ENCODE measurements around the gene WNT1. TPM values are rescaled to one million over a fixed set of nuclear protein-coding genes. Genes with fewer than 3 reads are reported as not detected.

WNT1 gene
- total and polyA plus RNA-seq, 9 of the 15 experiments (the other 6 are each of a cell fraction or from before 2014, with no cell fraction given), result not detected

DNA sequence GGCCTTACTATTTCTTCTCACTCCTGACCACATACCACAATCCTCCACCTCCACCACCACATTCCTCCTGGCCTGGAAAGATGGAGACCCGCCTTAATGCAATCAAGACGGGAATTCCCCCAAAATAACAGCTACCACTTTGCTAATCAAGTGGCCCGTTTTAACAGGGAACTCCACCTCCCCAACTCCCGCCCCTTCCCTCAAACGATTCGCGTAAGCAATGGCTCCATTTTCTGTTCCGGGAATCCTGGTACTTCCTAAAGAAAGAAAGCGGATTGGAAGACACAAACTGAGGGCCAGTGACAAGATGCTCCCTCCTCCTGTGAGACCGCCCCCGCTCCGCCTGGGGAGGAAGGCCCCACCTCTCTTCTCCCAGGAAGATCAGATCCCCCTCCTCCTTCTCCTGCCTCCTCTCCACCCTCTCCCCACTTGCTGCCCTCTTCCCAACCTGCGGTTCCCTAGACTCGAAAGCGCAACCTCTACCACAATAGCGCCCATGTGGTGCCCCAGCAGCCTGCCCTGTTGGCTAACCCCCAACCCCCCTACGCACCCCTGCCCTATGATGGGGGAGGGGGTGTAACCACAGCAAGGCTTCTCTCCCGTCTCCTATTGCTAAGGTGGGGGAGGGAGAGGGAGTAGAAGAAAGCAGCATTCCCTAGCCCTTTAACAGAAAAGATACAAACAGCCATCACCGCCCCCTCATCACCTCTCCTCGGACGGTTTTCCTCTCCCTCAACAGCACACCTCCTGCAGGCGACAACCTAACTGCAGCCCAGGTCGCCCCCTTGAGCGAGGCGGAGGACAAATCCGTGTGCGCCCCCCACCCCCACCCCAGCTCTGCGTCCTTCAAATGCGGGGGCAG, 21.6 kb upstream of the WNT1 start (continued):
- TF ChIP-seq CBX8 (IDR thresholded peaks at IDR 0.05; ENCODE audit: borderline replicate concordance, extremely low read depth, low read depth, low read length, poor library complexity, severe bottlenecking), result no peak
- TF ChIP-seq, protein P1, sequence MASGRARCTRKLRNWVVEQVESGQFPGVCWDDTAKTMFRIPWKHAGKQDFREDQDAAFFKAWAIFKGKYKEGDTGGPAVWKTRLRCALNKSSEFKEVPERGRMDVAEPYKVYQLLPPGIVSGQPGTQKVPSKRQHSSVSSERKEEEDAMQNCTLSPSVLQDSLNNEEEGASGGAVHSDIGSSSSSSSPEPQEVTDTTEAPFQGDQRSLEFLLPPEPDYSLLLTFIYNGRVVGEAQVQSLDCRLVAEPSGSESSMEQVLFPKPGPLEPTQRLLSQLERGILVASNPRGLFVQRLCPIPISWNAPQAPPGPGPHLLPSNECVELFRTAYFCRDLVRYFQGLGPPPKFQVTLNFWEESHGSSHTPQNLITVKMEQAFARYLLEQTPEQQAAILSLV (tag; IDR thresholded peaks at IDR 0.05), result no peak
- TF ChIP-seq RFX7 (CRISPR knock-in tag; IDR thresholded peaks at IDR 0.05), result no peak
- no peak for TF ChIP-seq MAFG (tag; conservative IDR thresholded peaks at IDR 0.05)
- TF ChIP-seq ZEB2 (IDR thresholded peaks at IDR 0.05), result no peak
- no peak for TF ChIP-seq ZNF589 (CRISPR knock-in tag; IDR thresholded peaks at IDR 0.05; ENCODE audit: low read depth)
- no peak for TF ChIP-seq THRAP3 (IDR thresholded peaks at IDR 0.05; ENCODE audit: borderline replicate concordance)
- TF ChIP-seq, protein P2, sequence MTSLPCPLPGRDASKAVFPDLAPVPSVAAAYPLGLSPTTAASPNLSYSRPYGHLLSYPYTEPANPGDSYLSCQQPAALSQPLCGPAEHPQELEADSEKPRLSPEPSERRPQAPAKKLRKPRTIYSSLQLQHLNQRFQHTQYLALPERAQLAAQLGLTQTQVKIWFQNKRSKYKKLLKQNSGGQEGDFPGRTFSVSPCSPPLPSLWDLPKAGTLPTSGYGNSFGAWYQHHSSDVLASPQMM (CRISPR knock-in tag; IDR thresholded peaks at IDR 0.05), result no peak
- TF ChIP-seq ELF4 (CRISPR knock-in tag; IDR thresholded peaks at IDR 0.05), result peak; percentile 55; the same call in 1 of the 2 replicates
- TF ChIP-seq ZNF134 (CRISPR knock-in tag; conservative IDR thresholded peaks at IDR 0.05), result no peak
- TF ChIP-seq, protein P3, sequence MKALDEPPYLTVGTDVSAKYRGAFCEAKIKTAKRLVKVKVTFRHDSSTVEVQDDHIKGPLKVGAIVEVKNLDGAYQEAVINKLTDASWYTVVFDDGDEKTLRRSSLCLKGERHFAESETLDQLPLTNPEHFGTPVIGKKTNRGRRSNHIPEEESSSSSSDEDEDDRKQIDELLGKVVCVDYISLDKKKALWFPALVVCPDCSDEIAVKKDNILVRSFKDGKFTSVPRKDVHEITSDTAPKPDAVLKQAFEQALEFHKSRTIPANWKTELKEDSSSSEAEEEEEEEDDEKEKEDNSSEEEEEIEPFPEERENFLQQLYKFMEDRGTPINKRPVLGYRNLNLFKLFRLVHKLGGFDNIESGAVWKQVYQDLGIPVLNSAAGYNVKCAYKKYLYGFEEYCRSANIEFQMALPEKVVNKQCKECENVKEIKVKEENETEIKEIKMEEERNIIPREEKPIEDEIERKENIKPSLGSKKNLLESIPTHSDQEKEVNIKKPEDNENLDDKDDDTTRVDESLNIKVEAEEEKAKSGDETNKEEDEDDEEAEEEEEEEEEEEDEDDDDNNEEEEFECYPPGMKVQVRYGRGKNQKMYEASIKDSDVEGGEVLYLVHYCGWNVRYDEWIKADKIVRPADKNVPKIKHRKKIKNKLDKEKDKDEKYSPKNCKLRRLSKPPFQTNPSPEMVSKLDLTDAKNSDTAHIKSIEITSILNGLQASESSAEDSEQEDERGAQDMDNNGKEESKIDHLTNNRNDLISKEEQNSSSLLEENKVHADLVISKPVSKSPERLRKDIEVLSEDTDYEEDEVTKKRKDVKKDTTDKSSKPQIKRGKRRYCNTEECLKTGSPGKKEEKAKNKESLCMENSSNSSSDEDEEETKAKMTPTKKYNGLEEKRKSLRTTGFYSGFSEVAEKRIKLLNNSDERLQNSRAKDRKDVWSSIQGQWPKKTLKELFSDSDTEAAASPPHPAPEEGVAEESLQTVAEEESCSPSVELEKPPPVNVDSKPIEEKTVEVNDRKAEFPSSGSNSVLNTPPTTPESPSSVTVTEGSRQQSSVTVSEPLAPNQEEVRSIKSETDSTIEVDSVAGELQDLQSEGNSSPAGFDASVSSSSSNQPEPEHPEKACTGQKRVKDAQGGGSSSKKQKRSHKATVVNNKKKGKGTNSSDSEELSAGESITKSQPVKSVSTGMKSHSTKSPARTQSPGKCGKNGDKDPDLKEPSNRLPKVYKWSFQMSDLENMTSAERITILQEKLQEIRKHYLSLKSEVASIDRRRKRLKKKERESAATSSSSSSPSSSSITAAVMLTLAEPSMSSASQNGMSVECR (CRISPR knock-in tag; IDR thresholded peaks at IDR 0.05), result no peak
- no peak for TF ChIP-seq TARDBP (IDR thresholded peaks at IDR 0.05)
- no peak for TF ChIP-seq ETV5 (CRISPR knock-in tag; IDR thresholded peaks at IDR 0.05; ENCODE audit: low read depth)
- no peak for TF ChIP-seq DDX20 (tag; IDR thresholded peaks at IDR 0.05; ENCODE audit: low read depth)
- TF ChIP-seq, protein P4, sequence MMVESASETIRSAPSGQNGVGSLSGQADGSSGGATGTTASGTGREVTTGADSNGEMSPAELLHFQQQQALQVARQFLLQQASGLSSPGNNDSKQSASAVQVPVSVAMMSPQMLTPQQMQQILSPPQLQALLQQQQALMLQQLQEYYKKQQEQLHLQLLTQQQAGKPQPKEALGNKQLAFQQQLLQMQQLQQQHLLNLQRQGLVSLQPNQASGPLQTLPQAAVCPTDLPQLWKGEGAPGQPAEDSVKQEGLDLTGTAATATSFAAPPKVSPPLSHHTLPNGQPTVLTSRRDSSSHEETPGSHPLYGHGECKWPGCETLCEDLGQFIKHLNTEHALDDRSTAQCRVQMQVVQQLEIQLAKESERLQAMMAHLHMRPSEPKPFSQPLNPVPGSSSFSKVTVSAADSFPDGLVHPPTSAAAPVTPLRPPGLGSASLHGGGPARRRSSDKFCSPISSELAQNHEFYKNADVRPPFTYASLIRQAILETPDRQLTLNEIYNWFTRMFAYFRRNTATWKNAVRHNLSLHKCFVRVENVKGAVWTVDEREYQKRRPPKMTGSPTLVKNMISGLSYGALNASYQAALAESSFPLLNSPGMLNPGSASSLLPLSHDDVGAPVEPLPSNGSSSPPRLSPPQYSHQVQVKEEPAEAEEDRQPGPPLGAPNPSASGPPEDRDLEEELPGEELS (CRISPR knock-in tag; IDR thresholded peaks at IDR 0.05; ENCODE audit: borderline replicate concordance), result no peak
- TF ChIP-seq RBM14 (IDR thresholded peaks at IDR 0.05; ENCODE audit: borderline replicate concordance, insufficient read depth, low read depth, low read length), result no peak
- TF ChIP-seq TAL1 (IDR thresholded peaks at IDR 0.05), result no peak
- no peak for TF ChIP-seq TEAD2 (tag; IDR thresholded peaks at IDR 0.05)
- TF ChIP-seq ZSCAN29 (IDR thresholded peaks at IDR 0.05), result no peak
- no peak for TF ChIP-seq RBM22 (IDR thresholded peaks at IDR 0.05; ENCODE audit: low read depth, low read length, poor library complexity, severe bottlenecking)

Data from K562 (cell line).